Endothelial cell of umbilical vein (primary cell): ENCODE results near the gene BRME1. TPM values are rescaled to one million over a fixed set of nuclear protein-coding genes. Genes with fewer than 3 reads are reported as not detected.

Experiments used
- BruUV-seq: library from RNA; stranded (reverse); fragments of 400-500 nt; replicated peaks from 2 replicates; lab custom pipeline; 2021; lab: Mats Ljungman, UMichigan
- CTCF ChIA-PET: fragments of 300-600, 350-600 bp; sonication (Branson Sonifier 250); formaldehyde crosslinking; loops from one replicate; lab custom pipeline; 2021; ENCODE audit warnings: antibody characterized with exemption, inconsistent platforms; lab: Charles Lee
- POLR2A ChIA-PET: fragments of 300-600, 350-600 bp; sonication (Branson Sonifier 250); formaldehyde crosslinking; loops from one replicate; lab custom pipeline; 2021; ENCODE audit warnings: antibody characterized with exemption, inconsistent platforms; lab: Charles Lee
- DNase-seq: peaks from one replicate; pipeline ENCODE4 v3.0.0-alpha.2; 2011; ENCODE audit warnings: low read depth, low spot score
- FAIRE-seq: peaks from 2 replicates; lab custom pipeline; 2011; peaks lifted over from hg19 to GRCh38; lab: Jason Lieb, UNC
- H2AFZ ChIP-seq: 2 replicates; pipeline ENCODE4 v1.6.0; 2012; ENCODE audit warnings: low read depth, low read length, control low read depth, inconsistent platforms
- H3K27ac ChIP-seq: 2 replicates; pipeline ENCODE4 v1.5.1; 2011; ENCODE audit warnings: low read depth, mild to moderate bottlenecking, control low read depth, low read length, moderate library complexity; ENCODE audit not compliant: insufficient read depth
- H3K27me3 ChIP-seq, 2 experiments: 2 replicates each; pipeline versions ENCODE4 v1.6.0 to v1.6.1; 2011; ENCODE audit warnings: low read length in 2 of 2, mixed read lengths in 1 of 2; ENCODE audit not compliant: control insufficient read depth in 2 of 2, insufficient read depth in 2 of 2
- H3K36me3 ChIP-seq, 2 experiments: 2 replicates in 1 of 2; 3 replicates in 1 of 2; pipeline ENCODE4 v1.5.1; 2011; ENCODE audit warnings: low read length in 2 of 2, mild to moderate bottlenecking in 1 of 2, moderate library complexity in 1 of 2; ENCODE audit not compliant: control insufficient read depth in 2 of 2, insufficient read depth in 2 of 2; ENCODE audit errors: extremely low read depth in 1 of 2
- H3K4me1 ChIP-seq: 3 replicates; pipeline ENCODE4 v1.5.1; 2011; ENCODE audit warnings: mild to moderate bottlenecking, low read length; ENCODE audit not compliant: control insufficient read depth, insufficient read depth; ENCODE audit errors: extremely low read depth
- H3K4me2 ChIP-seq: 2 replicates; pipeline ENCODE4 v1.6.1; 2011; ENCODE audit warnings: low read length, control low read depth, mixed read lengths; ENCODE audit not compliant: insufficient read depth
- H3K4me3 ChIP-seq, 3 experiments: fragments of 200-600 bp in 1 of 3; sonication (generic), shearing (Covaris generic) in 1 of 3; replicated peaks in 1 of 3; 2 replicates each; pipeline ENCODE4 v1.5.1; 2011 to 2016; ENCODE audit warnings: control low read depth in 3 of 3, low read length in 3 of 3, mild to moderate bottlenecking in 2 of 3, inconsistent platforms in 1 of 3, low read depth in 1 of 3, moderate library complexity in 1 of 3; ENCODE audit not compliant: insufficient read depth in 1 of 3
- H3K79me2 ChIP-seq: 2 replicates; pipeline ENCODE4 v1.6.0; 2012; ENCODE audit warnings: low read length, inconsistent platforms; ENCODE audit not compliant: control insufficient read depth, insufficient read depth
- H3K9ac ChIP-seq: replicated peaks from 2 replicates; pipeline ENCODE3; 2011; ENCODE audit warnings: low read length, control low read depth; ENCODE audit not compliant: insufficient read depth; ENCODE audit errors: extremely low read depth
- H3K9me1 ChIP-seq: replicated peaks from 3 replicates; pipeline ENCODE4 v1.6.0; 2011; ENCODE audit warnings: mild to moderate bottlenecking, low read length; ENCODE audit not compliant: control insufficient read depth, insufficient read depth; ENCODE audit errors: extremely low read depth
- H3K9me3 ChIP-seq: replicated peaks from 2 replicates; pipeline ENCODE4 v1.5.1; 2012; ENCODE audit warnings: low read length, inconsistent platforms; ENCODE audit not compliant: control insufficient read depth, insufficient read depth
- H4K20me1 ChIP-seq: replicated peaks from 2 replicates; pipeline ENCODE3; 2011; ENCODE audit warnings: mild to moderate bottlenecking, low read length; ENCODE audit not compliant: control insufficient read depth, insufficient read depth; ENCODE audit errors: extremely low read depth
- EZH2 ChIP-seq: IDR thresholded peaks from 2 replicates; pipeline ENCODE4 v1.6.1; 2012; ENCODE audit warnings: borderline replicate concordance, low read depth, mild to moderate bottlenecking, moderate library complexity, low read length, inconsistent platforms; ENCODE audit not compliant: severe bottlenecking
- FOS ChIP-seq: IDR thresholded peaks from 2 replicates; pipeline ENCODE4 v1.6.1; 2011; ENCODE audit warnings: mild to moderate bottlenecking, low read length, moderate library complexity, borderline replicate concordance; ENCODE audit not compliant: insufficient read depth
- GATA2 ChIP-seq: IDR thresholded peaks from 2 replicates; pipeline ENCODE4 v1.7.0; 2011; ENCODE audit warnings: low read depth, mild to moderate bottlenecking, moderate library complexity, mixed read lengths, low read length; ENCODE audit not compliant: insufficient read length, insufficient read depth
- JUN ChIP-seq: IDR thresholded peaks from 2 replicates; pipeline ENCODE4 v1.6.1; 2011; ENCODE audit warnings: borderline replicate concordance, low read depth; ENCODE audit not compliant: insufficient read length, insufficient read depth
- MAX ChIP-seq: IDR thresholded peaks from 2 replicates; pipeline ENCODE4 v1.6.1; 2011; ENCODE audit not compliant: insufficient read depth, insufficient read length
- MYC ChIP-seq: IDR thresholded peaks from one replicate; pipeline ENCODE4 v1.6.1; 2011; ENCODE audit warnings: mild to moderate bottlenecking, low read depth, low read length
- POLR2A ChIP-seq: IDR thresholded peaks from 2 replicates; pipeline ENCODE4 v1.6.1; 2012; ENCODE audit warnings: low read depth, mild to moderate bottlenecking, control low read depth, low read length
- POLR2AphosphoS5 ChIP-seq: IDR thresholded peaks from 2 replicates; pipeline ENCODE4 v1.6.1; 2012; ENCODE audit warnings: low read depth, mild to moderate bottlenecking, control low read depth, low read length, moderate library complexity; ENCODE audit not compliant: insufficient read depth
- dilution Hi-C: fragments of 300-500 bp; cut with MboI; formaldehyde crosslinking; loops from one replicate; pipeline ENCODE4 v1.15.0; 2019; ENCODE audit warnings: low sequenced_read_pairs; ENCODE audit not compliant: extremely low pct_ligation_motif_present
- intact Hi-C: fragments of 100-400 bp; cut with micrococcal nuclease; formaldehyde crosslinking; loops from one replicate; pipeline ENCODE4 v1.10.0; 2022
- polyA plus RNA-seq, 4 experiments: library from polyadenylated mRNA; depleted of rRNA in 3 of 4; stranded (reverse) in 3 of 4; unstranded in 1 of 4; fragments of >200 nt; gene quantifications; 2 replicates each; pipeline versions ENCODE4 v1.2.1 to v1.2.3, GENCODE V29; 2011 to 2012; ENCODE audit warnings: missing spikeins in 1 of 4
- total RNA-seq: library from RNA; stranded (reverse); gene quantifications from 2 replicates; pipeline ENCODE4 v1.2.3, GENCODE V29; 2021
- TF ChIP-seq, protein P1 (sequence below), 2 donors: IDR thresholded peaks; 1 replicate in 1 of 2; 2 replicates in 1 of 2; pipeline ENCODE4 v1.5.1; 2011; ENCODE audit warnings: low read length in 2 of 2, mild to moderate bottlenecking in 2 of 2, moderate library complexity in 2 of 2, control low read depth in 1 of 2, inconsistent platforms in 1 of 2, low read depth in 1 of 2; ENCODE audit not compliant: insufficient read depth in 1 of 2; ENCODE audit errors: extremely low read depth in 1 of 2

The BRME1 gene
- total and polyA plus RNA-seq, 2 donors (not counting 3 experiments of a cell fraction or from before 2014, with no cell fraction given), result 0.69 to 2.5 TPM

GRCh38 chr19:13896227-13896626, 9.7 kb downstream of the BRME1 start:
- Histone ChIP-seq H2AFZ (no peak overlapping the region), H3K36me3 (no peaks in the 10 kb centered on the region), H3K9ac (no peak overlapping the region), H3K4me3 (no peak overlapping the region), H3K4me1 (peaks cover 5% of the 10 kb centered on the region), H3K9me3 (no peaks in the 10 kb centered on the region), H3K79me2 (no peaks in the 10 kb centered on the region), H3K9me1 (no peaks in the 10 kb centered on the region), H3K4me2 (no peak overlapping the region), H3K27me3 (no peaks in the 10 kb centered on the region), H3K27ac (no peak overlapping the region), H4K20me1 (no peaks in the 10 kb centered on the region)
- no peak for FAIRE-seq
- ChIA-PET CTCF (no interaction called here), POLR2A (no interaction called here)
- no peak for TF ChIP-seq MAX
- no peak for TF ChIP-seq JUN
- TF ChIP-seq GATA2, result no peak
- no peak for TF ChIP-seq MYC
- TF ChIP-seq, protein P1, sequence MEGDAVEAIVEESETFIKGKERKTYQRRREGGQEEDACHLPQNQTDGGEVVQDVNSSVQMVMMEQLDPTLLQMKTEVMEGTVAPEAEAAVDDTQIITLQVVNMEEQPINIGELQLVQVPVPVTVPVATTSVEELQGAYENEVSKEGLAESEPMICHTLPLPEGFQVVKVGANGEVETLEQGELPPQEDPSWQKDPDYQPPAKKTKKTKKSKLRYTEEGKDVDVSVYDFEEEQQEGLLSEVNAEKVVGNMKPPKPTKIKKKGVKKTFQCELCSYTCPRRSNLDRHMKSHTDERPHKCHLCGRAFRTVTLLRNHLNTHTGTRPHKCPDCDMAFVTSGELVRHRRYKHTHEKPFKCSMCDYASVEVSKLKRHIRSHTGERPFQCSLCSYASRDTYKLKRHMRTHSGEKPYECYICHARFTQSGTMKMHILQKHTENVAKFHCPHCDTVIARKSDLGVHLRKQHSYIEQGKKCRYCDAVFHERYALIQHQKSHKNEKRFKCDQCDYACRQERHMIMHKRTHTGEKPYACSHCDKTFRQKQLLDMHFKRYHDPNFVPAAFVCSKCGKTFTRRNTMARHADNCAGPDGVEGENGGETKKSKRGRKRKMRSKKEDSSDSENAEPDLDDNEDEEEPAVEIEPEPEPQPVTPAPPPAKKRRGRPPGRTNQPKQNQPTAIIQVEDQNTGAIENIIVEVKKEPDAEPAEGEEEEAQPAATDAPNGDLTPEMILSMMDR (IDR thresholded peaks at IDR 0.05; ENCODE audit: extremely low read depth in 1 of 2, insufficient read depth in 1 of 2, low read depth in 1 of 2, low read length in 2 of 2), result no peak
- TF ChIP-seq EZH2, result no peak
- TF ChIP-seq POLR2A, result no peak
- TF ChIP-seq POLR2AphosphoS5, result no peak
- no peak for TF ChIP-seq FOS
- dilution Hi-C loops (no loop called here), intact Hi-C loops (no loop called here)
- BruUV-seq, result no TSS peak
- no peak for DNase-seq
